HEK293 (cell line): ENCODE data around the gene MMP25.
A peak's percentile ranks its signal among the peaks of the same experiment; 100 is the strongest.

Experiments
- GFI1B ChIP-seq: fragments of 450-650 bp; formaldehyde crosslinking; IDR thresholded peaks from 2 replicates; pipeline ENCODE4 v1.5.1; 2016; ENCODE audit warnings: missing biosample characterization, missing genetic modification characterization
- GLI2 ChIP-seq: fragments of 450-650 bp; formaldehyde crosslinking; IDR thresholded peaks from 2 replicates; pipeline ENCODE4; 2017; ENCODE audit warnings: missing biosample characterization, missing genetic modification characterization, low read depth, borderline replicate concordance
- HOXD13 ChIP-seq: sonication (generic); formaldehyde crosslinking; IDR thresholded peaks from 2 replicates; pipeline ENCODE4 v1.8.0; 2022; ENCODE audit warnings: missing genetic modification reagents, borderline replicate concordance
- SP7 ChIP-seq: fragments of 450-650 bp; formaldehyde crosslinking; IDR thresholded peaks from 2 replicates; pipeline ENCODE4 v1.5.1; 2016; ENCODE audit warnings: missing biosample characterization, missing genetic modification characterization
- TCF7L2 ChIP-seq: IDR thresholded peaks from 2 replicates; pipeline ENCODE4 v1.6.1; 2011; ENCODE audit warnings: low read depth, mild to moderate bottlenecking, inconsistent platforms, low read length, moderate library complexity, borderline replicate concordance
- ZBTB21 ChIP-seq: fragments of 450-650 bp; formaldehyde crosslinking; IDR thresholded peaks from 2 replicates; pipeline ENCODE4 v1.5.1; 2017; ENCODE audit warnings: missing biosample characterization, missing genetic modification characterization
- ZNF19 ChIP-seq: fragments of 450-650 bp; formaldehyde crosslinking; IDR thresholded peaks from 2 replicates; pipeline ENCODE4; 2016; ENCODE audit warnings: missing biosample characterization, missing genetic modification characterization, low read depth
- ZNF221 ChIP-seq: fragments of 450-650 bp; formaldehyde crosslinking; IDR thresholded peaks from 2 replicates; pipeline ENCODE4 v1.5.1; 2017; ENCODE audit warnings: missing biosample characterization, missing genetic modification characterization, borderline replicate concordance
- ZNF514 ChIP-seq: fragments of 450-650 bp; formaldehyde crosslinking; IDR thresholded peaks from 2 replicates; pipeline ENCODE4 v1.5.1; 2016; ENCODE audit warnings: missing biosample characterization, missing genetic modification characterization
- ZNF596 ChIP-seq: fragments of 450-650 bp; IDR thresholded peaks from 2 replicates; pipeline ENCODE4 v1.5.0; 2018; ENCODE audit warnings: missing biosample characterization, mild to moderate bottlenecking, missing genetic modification characterization, moderate library complexity
- ZNF660 ChIP-seq: fragments of 450-650 bp; IDR thresholded peaks from 2 replicates; pipeline ENCODE4 v1.5.1; 2018; ENCODE audit warnings: missing biosample characterization, mild to moderate bottlenecking, missing genetic modification characterization
- ZNF792 ChIP-seq: fragments of 450-650 bp; formaldehyde crosslinking; IDR thresholded peaks from 2 replicates; pipeline ENCODE4 v1.5.1; 2016; ENCODE audit warnings: missing biosample characterization, missing genetic modification characterization
- ZSCAN16 ChIP-seq: fragments of 450-650 bp; formaldehyde crosslinking; IDR thresholded peaks from 2 replicates; pipeline ENCODE4 v1.5.1; 2016; ENCODE audit warnings: missing biosample characterization, missing genetic modification characterization
- TF ChIP-seq, protein P1 (sequence below): fragments of 450-650 bp; formaldehyde crosslinking; IDR thresholded peaks from 2 replicates; pipeline ENCODE4 v1.5.1; 2017; ENCODE audit warnings: missing biosample characterization, mild to moderate bottlenecking, missing genetic modification characterization, moderate library complexity
- TF ChIP-seq, protein P2 (sequence below): fragments of 450-650 bp; formaldehyde crosslinking; IDR thresholded peaks from 2 replicates; pipeline ENCODE4 v1.5.1; 2016; ENCODE audit warnings: missing biosample characterization, missing genetic modification characterization
- TF ChIP-seq, protein P3 (sequence below): fragments of 450-650 bp; formaldehyde crosslinking; IDR thresholded peaks from 2 replicates; pipeline ENCODE4 v1.5.1; 2017; ENCODE audit warnings: missing biosample characterization, missing genetic modification characterization
- TF ChIP-seq, protein P4 (sequence below): fragments of 450-650 bp; formaldehyde crosslinking; optimal IDR thresholded peaks from 2 replicates; pipeline ENCODE3; 2016; ENCODE audit warnings: missing biosample characterization, mild to moderate bottlenecking, missing genetic modification characterization
- TF ChIP-seq, protein P5 (sequence below): fragments of 450-650 bp; formaldehyde crosslinking; IDR thresholded peaks from 2 replicates; pipeline ENCODE4 v1.5.1; 2017; ENCODE audit warnings: missing biosample characterization, missing genetic modification characterization
- TF ChIP-seq, protein P6 (sequence below): fragments of 450-650 bp; formaldehyde crosslinking; IDR thresholded peaks from 2 replicates; pipeline ENCODE4 v1.5.1; 2016; ENCODE audit warnings: missing biosample characterization, missing genetic modification characterization
- TF ChIP-seq, protein P7 (sequence below): fragments of 450-650 bp; formaldehyde crosslinking; IDR thresholded peaks from 2 replicates; pipeline ENCODE4 v1.5.1; 2016; ENCODE audit warnings: missing biosample characterization, missing genetic modification characterization
- TF ChIP-seq, protein P8 (sequence below): fragments of 450-650 bp; formaldehyde crosslinking; IDR thresholded peaks from 2 replicates; pipeline ENCODE4 v1.5.1; 2017; ENCODE audit warnings: missing biosample characterization, missing genetic modification characterization
- TF ChIP-seq, protein P9 (sequence below): fragments of 450-650 bp; formaldehyde crosslinking; IDR thresholded peaks from 2 replicates; pipeline ENCODE4 v1.5.1; 2016; ENCODE audit warnings: missing biosample characterization, missing genetic modification characterization

The MMP25 gene

DNA sequence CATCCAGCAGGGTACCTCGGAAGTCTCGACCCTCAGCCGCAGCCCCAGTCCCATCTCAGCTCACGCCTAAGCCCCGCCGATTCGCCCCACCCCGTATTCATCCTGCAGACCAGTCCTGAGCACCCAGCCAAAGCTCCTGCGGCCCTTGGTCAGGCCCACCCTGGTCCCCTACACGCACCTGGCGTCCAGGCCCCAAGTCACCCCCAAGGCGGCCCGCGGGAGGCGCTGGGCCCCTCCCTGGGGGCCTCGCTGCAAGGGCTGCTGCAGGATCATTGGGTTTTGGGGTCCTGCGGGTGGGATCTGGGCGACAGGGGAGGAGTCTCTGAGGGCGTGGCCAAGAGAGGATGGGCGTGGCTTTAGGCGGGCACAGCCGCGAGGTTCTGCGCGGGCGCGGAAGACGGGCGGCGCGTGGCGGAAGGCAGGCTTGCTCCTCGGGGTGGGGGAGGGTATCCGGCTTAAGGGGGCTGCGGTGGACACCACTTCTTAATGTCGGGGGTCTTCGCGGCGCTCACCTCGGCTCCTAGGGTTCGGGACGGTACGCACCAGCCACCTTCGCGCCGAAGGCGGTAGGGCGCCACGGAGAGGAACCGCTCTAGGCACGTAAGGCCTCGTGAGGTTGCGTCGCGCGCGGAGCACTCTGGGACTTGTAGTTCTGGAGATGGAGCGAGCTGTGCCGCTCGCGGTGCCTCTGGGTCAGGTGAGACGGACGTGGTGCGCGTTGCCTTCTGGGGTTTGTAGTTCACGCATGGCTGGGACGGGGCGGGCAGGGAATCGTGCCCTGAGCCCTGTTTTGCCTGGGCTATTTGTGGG lies 22.5 kb upstream of the MMP25 start, which contains the start of the genes HCFC1R1 and THOC6 (continued):
- TF ChIP-seq, protein P1, sequence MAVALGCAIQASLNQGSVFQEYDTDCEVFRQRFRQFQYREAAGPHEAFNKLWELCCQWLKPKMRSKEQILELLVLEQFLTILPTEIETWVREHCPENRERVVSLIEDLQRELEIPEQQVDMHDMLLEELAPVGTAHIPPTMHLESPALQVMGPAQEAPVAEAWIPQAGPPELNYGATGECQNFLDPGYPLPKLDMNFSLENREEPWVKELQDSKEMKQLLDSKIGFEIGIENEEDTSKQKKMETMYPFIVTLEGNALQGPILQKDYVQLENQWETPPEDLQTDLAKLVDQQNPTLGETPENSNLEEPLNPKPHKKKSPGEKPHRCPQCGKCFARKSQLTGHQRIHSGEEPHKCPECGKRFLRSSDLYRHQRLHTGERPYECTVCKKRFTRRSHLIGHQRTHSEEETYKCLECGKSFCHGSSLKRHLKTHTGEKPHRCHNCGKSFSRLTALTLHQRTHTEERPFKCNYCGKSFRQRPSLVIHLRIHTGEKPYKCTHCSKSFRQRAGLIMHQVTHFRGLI = peak; percentile 91
- TF ChIP-seq, protein P2, sequence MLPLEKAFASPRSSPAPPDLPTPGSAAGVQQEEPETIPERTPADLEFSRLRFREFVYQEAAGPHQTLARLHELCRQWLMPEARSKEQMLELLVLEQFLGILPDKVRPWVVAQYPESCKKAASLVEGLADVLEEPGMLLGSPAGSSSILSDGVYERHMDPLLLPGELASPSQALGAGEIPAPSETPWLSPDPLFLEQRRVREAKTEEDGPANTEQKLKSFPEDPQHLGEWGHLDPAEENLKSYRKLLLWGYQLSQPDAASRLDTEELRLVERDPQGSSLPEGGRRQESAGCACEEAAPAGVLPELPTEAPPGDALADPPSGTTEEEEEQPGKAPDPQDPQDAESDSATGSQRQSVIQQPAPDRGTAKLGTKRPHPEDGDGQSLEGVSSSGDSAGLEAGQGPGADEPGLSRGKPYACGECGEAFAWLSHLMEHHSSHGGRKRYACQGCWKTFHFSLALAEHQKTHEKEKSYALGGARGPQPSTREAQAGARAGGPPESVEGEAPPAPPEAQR (tag by site-specific recombination) = no peak
- TF ChIP-seq, protein P3, sequence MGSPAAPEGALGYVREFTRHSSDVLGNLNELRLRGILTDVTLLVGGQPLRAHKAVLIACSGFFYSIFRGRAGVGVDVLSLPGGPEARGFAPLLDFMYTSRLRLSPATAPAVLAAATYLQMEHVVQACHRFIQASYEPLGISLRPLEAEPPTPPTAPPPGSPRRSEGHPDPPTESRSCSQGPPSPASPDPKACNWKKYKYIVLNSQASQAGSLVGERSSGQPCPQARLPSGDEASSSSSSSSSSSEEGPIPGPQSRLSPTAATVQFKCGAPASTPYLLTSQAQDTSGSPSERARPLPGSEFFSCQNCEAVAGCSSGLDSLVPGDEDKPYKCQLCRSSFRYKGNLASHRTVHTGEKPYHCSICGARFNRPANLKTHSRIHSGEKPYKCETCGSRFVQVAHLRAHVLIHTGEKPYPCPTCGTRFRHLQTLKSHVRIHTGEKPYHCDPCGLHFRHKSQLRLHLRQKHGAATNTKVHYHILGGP (tag by site-specific recombination) = no peak
- TF ChIP-seq, protein P4, sequence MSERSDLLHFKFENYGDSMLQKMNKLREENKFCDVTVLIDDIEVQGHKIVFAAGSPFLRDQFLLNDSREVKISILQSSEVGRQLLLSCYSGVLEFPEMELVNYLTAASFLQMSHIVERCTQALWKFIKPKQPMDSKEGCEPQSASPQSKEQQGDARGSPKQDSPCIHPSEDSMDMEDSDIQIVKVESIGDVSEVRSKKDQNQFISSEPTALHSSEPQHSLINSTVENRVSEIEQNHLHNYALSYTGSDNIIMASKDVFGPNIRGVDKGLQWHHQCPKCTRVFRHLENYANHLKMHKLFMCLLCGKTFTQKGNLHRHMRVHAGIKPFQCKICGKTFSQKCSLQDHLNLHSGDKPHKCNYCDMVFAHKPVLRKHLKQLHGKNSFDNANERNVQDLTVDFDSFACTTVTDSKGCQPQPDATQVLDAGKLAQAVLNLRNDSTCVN = peak; percentile 97
- TF ChIP-seq ZNF19 (tag by site-specific recombination) = no peak
- TF ChIP-seq ZNF514 = no peak
- TF ChIP-seq ZNF792 = no peak
- TF ChIP-seq ZNF221 (tag by site-specific recombination) = no peak
- TF ChIP-seq, protein P5, sequence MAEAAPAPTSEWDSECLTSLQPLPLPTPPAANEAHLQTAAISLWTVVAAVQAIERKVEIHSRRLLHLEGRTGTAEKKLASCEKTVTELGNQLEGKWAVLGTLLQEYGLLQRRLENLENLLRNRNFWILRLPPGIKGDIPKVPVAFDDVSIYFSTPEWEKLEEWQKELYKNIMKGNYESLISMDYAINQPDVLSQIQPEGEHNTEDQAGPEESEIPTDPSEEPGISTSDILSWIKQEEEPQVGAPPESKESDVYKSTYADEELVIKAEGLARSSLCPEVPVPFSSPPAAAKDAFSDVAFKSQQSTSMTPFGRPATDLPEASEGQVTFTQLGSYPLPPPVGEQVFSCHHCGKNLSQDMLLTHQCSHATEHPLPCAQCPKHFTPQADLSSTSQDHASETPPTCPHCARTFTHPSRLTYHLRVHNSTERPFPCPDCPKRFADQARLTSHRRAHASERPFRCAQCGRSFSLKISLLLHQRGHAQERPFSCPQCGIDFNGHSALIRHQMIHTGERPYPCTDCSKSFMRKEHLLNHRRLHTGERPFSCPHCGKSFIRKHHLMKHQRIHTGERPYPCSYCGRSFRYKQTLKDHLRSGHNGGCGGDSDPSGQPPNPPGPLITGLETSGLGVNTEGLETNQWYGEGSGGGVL (tag by site-specific recombination) = no peak
- TF ChIP-seq, protein P6, sequence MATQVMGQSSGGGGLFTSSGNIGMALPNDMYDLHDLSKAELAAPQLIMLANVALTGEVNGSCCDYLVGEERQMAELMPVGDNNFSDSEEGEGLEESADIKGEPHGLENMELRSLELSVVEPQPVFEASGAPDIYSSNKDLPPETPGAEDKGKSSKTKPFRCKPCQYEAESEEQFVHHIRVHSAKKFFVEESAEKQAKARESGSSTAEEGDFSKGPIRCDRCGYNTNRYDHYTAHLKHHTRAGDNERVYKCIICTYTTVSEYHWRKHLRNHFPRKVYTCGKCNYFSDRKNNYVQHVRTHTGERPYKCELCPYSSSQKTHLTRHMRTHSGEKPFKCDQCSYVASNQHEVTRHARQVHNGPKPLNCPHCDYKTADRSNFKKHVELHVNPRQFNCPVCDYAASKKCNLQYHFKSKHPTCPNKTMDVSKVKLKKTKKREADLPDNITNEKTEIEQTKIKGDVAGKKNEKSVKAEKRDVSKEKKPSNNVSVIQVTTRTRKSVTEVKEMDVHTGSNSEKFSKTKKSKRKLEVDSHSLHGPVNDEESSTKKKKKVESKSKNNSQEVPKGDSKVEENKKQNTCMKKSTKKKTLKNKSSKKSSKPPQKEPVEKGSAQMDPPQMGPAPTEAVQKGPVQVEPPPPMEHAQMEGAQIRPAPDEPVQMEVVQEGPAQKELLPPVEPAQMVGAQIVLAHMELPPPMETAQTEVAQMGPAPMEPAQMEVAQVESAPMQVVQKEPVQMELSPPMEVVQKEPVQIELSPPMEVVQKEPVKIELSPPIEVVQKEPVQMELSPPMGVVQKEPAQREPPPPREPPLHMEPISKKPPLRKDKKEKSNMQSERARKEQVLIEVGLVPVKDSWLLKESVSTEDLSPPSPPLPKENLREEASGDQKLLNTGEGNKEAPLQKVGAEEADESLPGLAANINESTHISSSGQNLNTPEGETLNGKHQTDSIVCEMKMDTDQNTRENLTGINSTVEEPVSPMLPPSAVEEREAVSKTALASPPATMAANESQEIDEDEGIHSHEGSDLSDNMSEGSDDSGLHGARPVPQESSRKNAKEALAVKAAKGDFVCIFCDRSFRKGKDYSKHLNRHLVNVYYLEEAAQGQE (tag by site-specific recombination) = 0 out of 2 replicates have a peak, but pooled peaks have one; percentile 15
- TF ChIP-seq GLI2 (tag by site-specific recombination) = no peak
- no peak for TF ChIP-seq GFI1B (tag by site-specific recombination)
- TF ChIP-seq ZSCAN16 (tag by site-specific recombination) = no peak
- TF ChIP-seq, protein P7, sequence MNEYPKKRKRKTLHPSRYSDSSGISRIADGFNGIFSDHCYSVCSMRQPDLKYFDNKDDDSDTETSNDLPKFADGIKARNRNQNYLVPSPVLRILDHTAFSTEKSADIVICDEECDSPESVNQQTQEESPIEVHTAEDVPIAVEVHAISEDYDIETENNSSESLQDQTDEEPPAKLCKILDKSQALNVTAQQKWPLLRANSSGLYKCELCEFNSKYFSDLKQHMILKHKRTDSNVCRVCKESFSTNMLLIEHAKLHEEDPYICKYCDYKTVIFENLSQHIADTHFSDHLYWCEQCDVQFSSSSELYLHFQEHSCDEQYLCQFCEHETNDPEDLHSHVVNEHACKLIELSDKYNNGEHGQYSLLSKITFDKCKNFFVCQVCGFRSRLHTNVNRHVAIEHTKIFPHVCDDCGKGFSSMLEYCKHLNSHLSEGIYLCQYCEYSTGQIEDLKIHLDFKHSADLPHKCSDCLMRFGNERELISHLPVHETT (tag by site-specific recombination) = peak; percentile 84
- TF ChIP-seq SP7 (tag by site-specific recombination) = peak; percentile 71
- TF ChIP-seq, protein P8, sequence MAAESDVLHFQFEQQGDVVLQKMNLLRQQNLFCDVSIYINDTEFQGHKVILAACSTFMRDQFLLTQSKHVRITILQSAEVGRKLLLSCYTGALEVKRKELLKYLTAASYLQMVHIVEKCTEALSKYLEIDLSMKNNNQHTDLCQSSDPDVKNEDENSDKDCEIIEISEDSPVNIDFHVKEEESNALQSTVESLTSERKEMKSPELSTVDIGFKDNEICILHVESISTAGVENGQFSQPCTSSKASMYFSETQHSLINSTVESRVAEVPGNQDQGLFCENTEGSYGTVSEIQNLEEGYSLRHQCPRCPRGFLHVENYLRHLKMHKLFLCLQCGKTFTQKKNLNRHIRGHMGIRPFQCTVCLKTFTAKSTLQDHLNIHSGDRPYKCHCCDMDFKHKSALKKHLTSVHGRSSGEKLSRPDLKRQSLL = peak; percentile 97
- peak; percentile 12; the same call in 1 of the 2 replicates for TF ChIP-seq ZBTB21 (tag by site-specific recombination)
- TF ChIP-seq, protein P9, sequence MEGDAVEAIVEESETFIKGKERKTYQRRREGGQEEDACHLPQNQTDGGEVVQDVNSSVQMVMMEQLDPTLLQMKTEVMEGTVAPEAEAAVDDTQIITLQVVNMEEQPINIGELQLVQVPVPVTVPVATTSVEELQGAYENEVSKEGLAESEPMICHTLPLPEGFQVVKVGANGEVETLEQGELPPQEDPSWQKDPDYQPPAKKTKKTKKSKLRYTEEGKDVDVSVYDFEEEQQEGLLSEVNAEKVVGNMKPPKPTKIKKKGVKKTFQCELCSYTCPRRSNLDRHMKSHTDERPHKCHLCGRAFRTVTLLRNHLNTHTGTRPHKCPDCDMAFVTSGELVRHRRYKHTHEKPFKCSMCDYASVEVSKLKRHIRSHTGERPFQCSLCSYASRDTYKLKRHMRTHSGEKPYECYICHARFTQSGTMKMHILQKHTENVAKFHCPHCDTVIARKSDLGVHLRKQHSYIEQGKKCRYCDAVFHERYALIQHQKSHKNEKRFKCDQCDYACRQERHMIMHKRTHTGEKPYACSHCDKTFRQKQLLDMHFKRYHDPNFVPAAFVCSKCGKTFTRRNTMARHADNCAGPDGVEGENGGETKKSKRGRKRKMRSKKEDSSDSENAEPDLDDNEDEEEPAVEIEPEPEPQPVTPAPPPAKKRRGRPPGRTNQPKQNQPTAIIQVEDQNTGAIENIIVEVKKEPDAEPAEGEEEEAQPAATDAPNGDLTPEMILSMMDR (tag by site-specific recombination) = no peak; the same call in 1 of the 2 replicates
- no peak for TF ChIP-seq ZNF596 (tag by site-specific recombination)
- TF ChIP-seq ZNF660 = 0 out of 2 replicates have a peak, but pooled peaks have one; percentile 71
- TF ChIP-seq HOXD13 (CRISPR knock-in tag) = no peak
- TF ChIP-seq TCF7L2 = no peak
